Glutamatergic neuron (in vitro differentiated cells): ENCODE results near the gene MTREX. TPM values are rescaled to one million over a fixed set of nuclear protein-coding genes. Genes with fewer than 3 reads are reported as not detected.
"Not testable (repeated sequence)": the region's sequence is repeated elsewhere in the genome, so short reads cannot be mapped to it uniquely, and the experiment has no call there.

Experiments used
- DNase-seq: peaks from one replicate; pipeline ENCODE4 v3.0.0; 2022
- H3K27ac Mint-ChIP-seq: one replicate; pipeline ENCODE4 v1.8.0; 2020; ENCODE audit warnings: mild to moderate bottlenecking, mixed read lengths, inconsistent platforms; ENCODE audit not compliant: unreplicated experiment
- H3K27me3 Mint-ChIP-seq: one replicate; pipeline ENCODE4 v1.8.0; 2020; ENCODE audit warnings: mild to moderate bottlenecking, moderate library complexity, mixed read lengths, inconsistent platforms; ENCODE audit not compliant: unreplicated experiment
- H3K36me3 Mint-ChIP-seq: one replicate; pipeline ENCODE4 v1.8.0; 2020; ENCODE audit warnings: mild to moderate bottlenecking, mixed read lengths, inconsistent platforms; ENCODE audit not compliant: unreplicated experiment
- H3K4me1 Mint-ChIP-seq: one replicate; pipeline ENCODE4 v1.8.0; 2020; ENCODE audit warnings: mild to moderate bottlenecking, low read depth, mixed read lengths, inconsistent platforms; ENCODE audit not compliant: unreplicated experiment
- H3K4me3 Mint-ChIP-seq: one replicate; pipeline ENCODE4 v1.8.0; 2020; ENCODE audit warnings: mild to moderate bottlenecking, mixed read lengths, inconsistent platforms; ENCODE audit not compliant: unreplicated experiment
- H3K9me3 Mint-ChIP-seq: one replicate; pipeline ENCODE4 v1.8.0; 2020; ENCODE audit warnings: mild to moderate bottlenecking, moderate library complexity, mixed read lengths, inconsistent platforms; ENCODE audit not compliant: unreplicated experiment
- total RNA-seq: library from RNA; stranded (reverse); fragmentation: NEBNext Ultra II Directional; extraction: Animal tissue kit (Norgen Biotek cat#: 25700); gene quantifications from one replicate; pipeline ENCODE4 v1.2.1, GENCODE V29; 2021; ENCODE audit not compliant: unreplicated experiment
- TF ChIP-seq, protein P1 (sequence below): fragments of 200-600 bp; sonication (generic); IDR thresholded peaks from one replicate; pipeline ENCODE4 v1.5.0; 2021; ENCODE audit not compliant: partially characterized antibody, unreplicated experiment

The MTREX gene
- total RNA-seq, 1 donor from 2014 or later, result 81.9 TPM

DNA sequence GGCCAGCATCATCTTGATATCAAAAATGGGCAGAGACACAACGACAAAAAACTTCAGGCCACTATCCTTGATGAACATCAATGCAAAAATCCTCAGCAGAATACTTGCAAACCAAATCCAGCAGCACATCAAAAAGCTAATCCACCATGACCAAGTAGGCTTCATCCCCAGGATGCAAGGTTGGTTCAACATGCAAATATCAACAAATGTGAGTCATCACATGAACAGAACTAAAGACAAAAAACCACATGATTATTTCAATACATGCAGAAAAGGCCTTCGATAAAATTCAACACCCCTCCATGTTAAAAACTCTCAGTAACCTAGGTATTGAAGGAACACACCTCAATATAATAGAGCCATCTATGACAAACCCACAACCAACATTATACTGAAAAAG lies 8.5 kb downstream of the MTREX start:
- Mint-ChIP-seq H3K4me3 (no peak overlapping the region), H3K27ac (no peak overlapping the region), H3K9me3 (no peaks in the 10 kb centered on the region), H3K27me3 (no peaks in the 10 kb centered on the region), H3K36me3 (no peaks in the 10 kb centered on the region), H3K4me1 (peaks cover 4% of the 10 kb centered on the region)
- no peak for DNase-seq
- TF ChIP-seq, protein P1, sequence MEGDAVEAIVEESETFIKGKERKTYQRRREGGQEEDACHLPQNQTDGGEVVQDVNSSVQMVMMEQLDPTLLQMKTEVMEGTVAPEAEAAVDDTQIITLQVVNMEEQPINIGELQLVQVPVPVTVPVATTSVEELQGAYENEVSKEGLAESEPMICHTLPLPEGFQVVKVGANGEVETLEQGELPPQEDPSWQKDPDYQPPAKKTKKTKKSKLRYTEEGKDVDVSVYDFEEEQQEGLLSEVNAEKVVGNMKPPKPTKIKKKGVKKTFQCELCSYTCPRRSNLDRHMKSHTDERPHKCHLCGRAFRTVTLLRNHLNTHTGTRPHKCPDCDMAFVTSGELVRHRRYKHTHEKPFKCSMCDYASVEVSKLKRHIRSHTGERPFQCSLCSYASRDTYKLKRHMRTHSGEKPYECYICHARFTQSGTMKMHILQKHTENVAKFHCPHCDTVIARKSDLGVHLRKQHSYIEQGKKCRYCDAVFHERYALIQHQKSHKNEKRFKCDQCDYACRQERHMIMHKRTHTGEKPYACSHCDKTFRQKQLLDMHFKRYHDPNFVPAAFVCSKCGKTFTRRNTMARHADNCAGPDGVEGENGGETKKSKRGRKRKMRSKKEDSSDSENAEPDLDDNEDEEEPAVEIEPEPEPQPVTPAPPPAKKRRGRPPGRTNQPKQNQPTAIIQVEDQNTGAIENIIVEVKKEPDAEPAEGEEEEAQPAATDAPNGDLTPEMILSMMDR, result no peak

- Mint-ChIP-seq H3K4me3 (no peak overlapping the region), H3K9me3 (no peaks in the 10 kb centered on the region), H3K27ac (no peak overlapping the region), H3K27me3 (no peaks in the 10 kb centered on the region), H3K36me3 (no peaks in the 10 kb centered on the region), H3K4me1 (peaks cover 4% of the 10 kb centered on the region)
- no peak for DNase-seq
- TF ChIP-seq, protein P1, result no peak
These were observed 9.0 kb downstream of the MTREX start for GRCh38 chr5:55316837-55317236.

- H3K27ac Mint-ChIP-seq, H3K4me3 Mint-ChIP-seq, H3K4me1 Mint-ChIP-seq, H3K27me3 Mint-ChIP-seq, H3K9me3 Mint-ChIP-seq, DNase-seq, H3K36me3 Mint-ChIP-seq: not testable (repeated sequence)
These were observed 10.4 kb downstream of the MTREX start for GRCh38 chr5:55318237-55318636.

DNA sequence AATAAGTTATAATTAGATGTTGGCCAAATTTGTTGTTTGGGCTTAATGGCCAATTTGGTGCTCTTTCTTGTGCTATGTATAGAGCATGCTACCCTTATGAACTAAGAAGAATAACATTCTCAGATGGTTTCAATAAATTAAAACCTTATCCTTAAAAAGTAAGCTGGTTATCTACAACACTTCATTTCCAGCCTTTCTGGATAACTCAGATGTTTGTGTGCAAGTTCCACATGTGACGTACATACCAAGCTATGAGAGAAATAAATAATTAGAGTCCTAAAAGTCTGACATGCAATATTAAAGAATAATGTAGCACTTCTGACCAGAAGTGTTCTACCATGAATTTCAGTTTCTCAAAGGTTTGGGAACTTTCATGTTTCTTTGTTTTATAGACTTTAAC lies 11.7 kb downstream of the MTREX start:
- H3K27ac Mint-ChIP-seq, result no peak overlapping the region
- TF ChIP-seq, protein P1, result no peak

GRCh38 chr5:55320571-55320970 lies 12.8 kb downstream of the MTREX start:
- no peaks in the 10 kb centered on the region for H3K9me3 Mint-ChIP-seq
- TF ChIP-seq, protein P1, result no peak
- no peak overlapping the region for H3K27ac Mint-ChIP-seq
- no peak overlapping the region for H3K4me3 Mint-ChIP-seq
- H3K27me3 Mint-ChIP-seq, result no peaks in the 10 kb centered on the region
- no peak for DNase-seq
- no peaks in the 10 kb centered on the region for H3K36me3 Mint-ChIP-seq
- no peaks in the 10 kb centered on the region for H3K4me1 Mint-ChIP-seq

More for the DNA sequence above, 11.7 kb downstream of the MTREX start:
- no peaks in the 10 kb centered on the region for H3K36me3 Mint-ChIP-seq
- no peak for DNase-seq
- no peaks in the 10 kb centered on the region for H3K27me3 Mint-ChIP-seq
- H3K9me3 Mint-ChIP-seq, result no peaks in the 10 kb centered on the region
- no peaks in the 10 kb centered on the region for H3K4me1 Mint-ChIP-seq
- H3K4me3 Mint-ChIP-seq, result no peak overlapping the region

GRCh38 chr5:55324006-55324405 lies 16.2 kb downstream of the MTREX start:
- H3K27ac Mint-ChIP-seq, result no peak overlapping the region
- no peaks in the 10 kb centered on the region for H3K36me3 Mint-ChIP-seq
- no peaks in the 10 kb centered on the region for H3K27me3 Mint-ChIP-seq
- H3K4me3 Mint-ChIP-seq, result no peak overlapping the region
- TF ChIP-seq, protein P1, result no peak
- no peaks in the 10 kb centered on the region for H3K9me3 Mint-ChIP-seq
- DNase-seq, result no peak
- H3K4me1 Mint-ChIP-seq, result no peaks in the 10 kb centered on the region
